HG03439 (cell line): ENCODE data around the gene PLP1.
"Not testable (repeated sequence)": the region's sequence is repeated elsewhere in the genome, so short reads cannot be mapped to it uniquely, and the experiment has no call there.

Experiments
- ATAC-seq: cut with Tn5 transposase; IDR thresholded peaks from one replicate; pipeline ENCODE4 v1.9.1; 2021; ENCODE audit warnings: mild to moderate bottlenecking, moderate library complexity; ENCODE audit not compliant: unreplicated experiment

PLP1 gene, protein sequence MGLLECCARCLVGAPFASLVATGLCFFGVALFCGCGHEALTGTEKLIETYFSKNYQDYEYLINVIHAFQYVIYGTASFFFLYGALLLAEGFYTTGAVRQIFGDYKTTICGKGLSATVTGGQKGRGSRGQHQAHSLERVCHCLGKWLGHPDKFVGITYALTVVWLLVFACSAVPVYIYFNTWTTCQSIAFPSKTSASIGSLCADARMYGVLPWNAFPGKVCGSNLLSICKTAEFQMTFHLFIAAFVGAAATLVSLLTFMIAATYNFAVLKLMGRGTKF

GRCh38 chrX:103776546-103776945, at the start of gene PLP1:
Gene PLP1, plus strand, starts transcription at chrX:103776840. Its CDS starts 156 bp downstream, at chrX:103776996.
- ATAC-seq = no peak

- no peak for ATAC-seq
Measured at GRCh38 chrX:103727115-103727514, 49.5 kb upstream of the PLP1 start.

- ATAC-seq = no peak
Measured at GRCh38 chrX:103729015-103729414, 47.6 kb upstream of the PLP1 start.

DNA sequence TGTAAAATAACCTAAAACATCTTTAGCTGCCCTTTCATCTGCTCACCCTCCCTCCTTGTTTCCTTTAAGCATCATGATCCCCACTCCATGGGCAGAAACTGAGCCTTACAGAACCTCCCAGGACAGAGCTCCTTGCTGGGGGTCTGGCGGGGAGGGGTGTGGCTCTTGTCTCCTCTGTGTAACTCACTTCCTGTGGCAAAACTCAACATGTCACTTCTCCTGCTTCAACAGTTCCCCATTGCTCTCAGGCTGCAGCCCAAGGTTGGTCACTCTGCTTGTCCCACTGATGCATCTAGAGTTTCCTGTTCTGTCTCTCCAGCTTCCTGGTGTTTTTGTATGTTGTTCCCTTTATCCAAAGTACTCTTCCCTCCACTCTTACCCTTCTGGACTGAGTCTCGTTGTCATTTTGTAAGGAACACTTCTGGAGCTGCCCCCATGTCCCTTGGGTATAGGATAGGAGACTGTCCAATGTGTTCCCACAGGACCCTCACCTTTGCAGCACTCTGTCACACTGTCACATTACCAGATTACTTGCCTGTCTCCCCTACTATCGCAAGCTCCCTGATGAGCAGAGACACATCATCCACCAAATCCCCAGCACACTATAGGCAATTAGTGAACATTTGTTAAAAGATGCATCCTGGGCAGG, 46.4 kb upstream of the PLP1 start:
- ATAC-seq = no peak

DNA sequence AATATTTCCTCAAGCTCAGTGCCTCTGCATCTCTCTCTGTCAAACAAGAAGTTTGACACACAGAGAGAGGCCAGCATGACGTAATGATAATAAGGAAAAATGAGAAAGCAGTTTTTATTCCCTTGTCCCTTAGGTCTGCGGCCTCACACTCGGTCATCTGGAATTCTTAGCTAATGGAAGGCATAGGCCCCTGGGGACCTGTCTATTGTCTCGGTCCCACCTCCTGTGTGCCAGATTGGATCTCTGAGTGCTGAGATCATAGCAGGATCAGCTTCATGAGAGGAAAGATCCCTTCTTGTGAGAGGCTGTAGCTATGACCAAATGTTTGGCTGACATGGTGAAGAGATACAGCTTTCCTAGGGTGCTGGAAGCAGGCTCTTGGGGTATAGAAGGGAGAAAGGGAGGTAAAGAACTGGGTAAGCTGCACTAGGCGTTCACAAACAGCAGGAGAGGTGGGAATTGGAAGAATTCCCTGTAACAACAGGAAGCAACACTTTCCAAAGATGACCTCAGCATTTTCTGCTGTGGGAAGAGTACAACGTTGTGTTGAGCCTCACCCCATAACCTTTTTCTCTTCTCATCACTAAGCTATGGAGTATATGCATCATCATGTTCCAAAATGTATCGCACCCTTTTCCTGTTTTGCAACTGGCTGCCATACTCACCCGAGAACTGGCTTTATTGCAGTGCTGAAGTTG, 45.7 kb upstream of the PLP1 start:
- no peak for ATAC-seq

DNA sequence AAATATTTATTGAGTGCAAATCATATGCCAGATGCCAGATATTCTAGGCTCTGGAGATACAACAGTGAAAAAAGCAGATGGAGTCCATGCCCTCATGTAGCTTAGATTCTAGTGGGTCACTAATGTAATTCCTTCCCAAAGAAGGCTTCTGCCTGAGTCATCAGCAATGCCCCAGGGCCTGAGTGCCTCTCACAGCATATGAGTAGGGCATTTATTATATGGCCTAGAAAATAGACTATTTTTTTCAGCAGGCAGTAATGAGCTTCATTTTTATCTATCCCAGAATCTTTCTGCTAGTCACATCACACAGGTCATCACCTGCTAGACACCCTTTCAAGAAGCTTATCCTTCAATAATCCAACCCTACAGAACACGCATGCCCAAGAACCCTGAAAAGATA, 43.6 kb upstream of the PLP1 start:
- ATAC-seq = no peak

GRCh38 chrX:103734125-103734760, 42.4 kb upstream of the PLP1 start:
- ATAC-seq = no peak

GRCh38 chrX:103737696-103738095, 38.9 kb upstream of the PLP1 start:
- no peak for ATAC-seq

DNA sequence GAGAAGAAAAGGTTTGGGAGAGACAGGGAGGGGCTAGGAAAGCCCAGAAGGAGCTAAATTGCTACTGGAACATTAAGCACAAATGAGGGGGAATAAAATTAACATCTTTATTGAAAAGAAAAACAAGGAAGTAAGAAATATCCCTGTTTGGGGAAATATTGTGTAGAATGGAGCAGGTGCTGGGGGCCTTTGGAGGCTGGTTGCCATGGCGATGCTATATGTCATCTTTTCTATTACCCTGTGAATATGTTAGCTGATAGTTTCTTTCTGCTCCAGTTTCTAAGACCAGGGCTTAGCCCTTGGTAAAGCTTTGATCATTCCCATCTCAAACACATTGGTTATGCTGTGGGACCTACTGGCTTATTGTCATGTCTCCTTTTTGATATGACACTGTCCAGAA, 37.2 kb upstream of the PLP1 start:
- no peak for ATAC-seq

DNA sequence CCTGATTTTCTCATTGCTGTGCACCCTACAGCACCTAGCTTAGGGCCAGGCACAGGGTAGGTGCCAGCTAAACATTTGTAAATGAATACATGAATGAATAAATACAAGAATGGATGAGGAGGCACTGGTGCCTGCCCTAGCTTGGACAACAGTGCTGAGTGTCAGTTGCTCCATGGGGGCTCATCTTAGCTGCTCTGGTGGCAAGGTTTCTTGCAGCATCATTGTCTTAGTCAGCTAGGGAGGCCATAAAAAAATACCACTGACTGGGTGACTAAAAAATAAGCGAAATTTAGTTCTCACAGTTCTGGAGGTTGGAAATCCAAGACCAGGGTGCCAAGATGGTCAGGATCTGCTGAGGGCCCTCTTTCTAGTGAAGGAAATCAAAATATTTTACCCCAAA, 34.8 kb upstream of the PLP1 start:
- no peak for ATAC-seq

- ATAC-seq = no peak
Measured at GRCh38 chrX:103742339-103742738, 34.3 kb upstream of the PLP1 start.

DNA sequence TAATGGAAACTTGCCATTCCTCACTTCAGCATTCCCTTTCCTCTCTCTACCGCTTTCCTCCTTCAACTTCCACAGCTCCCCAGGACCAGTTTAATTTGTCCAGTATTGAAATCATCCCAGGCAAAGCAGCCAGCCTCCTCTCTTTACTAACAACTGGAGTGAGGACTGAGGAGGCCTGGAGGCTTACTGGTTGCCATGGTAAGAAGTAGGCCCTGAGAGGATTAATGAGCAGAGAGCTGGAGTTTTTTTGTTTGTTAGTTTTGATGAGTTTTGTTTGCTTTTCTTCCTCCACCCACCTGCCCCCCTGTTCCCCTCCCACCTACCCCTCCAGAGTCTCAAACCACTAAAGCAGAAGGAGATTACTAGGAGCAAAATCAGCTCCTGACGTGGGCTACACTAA, 29.5 kb upstream of the PLP1 start:
- no peak for ATAC-seq

DNA sequence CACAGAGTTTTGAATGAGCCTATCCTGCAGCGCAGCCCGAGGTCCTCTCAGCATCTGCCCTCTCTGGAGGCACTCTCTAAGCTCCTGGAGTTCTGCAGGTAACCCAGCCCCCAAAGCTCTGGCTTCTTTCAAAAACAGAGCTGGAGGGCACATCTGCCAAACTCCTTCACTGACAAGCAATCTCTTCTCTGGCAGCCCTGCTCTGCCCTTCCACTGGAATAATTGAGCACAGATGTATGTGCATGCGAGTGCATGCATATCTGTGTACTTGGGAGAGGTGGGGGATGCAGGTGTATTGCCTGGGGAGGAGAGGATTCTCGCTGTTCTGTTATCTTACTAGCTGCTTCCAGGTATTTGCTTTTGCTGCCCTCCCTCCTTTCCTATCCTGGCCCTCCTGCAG, 22.2 kb upstream of the PLP1 start:
- no peak for ATAC-seq

- ATAC-seq = no peak
Measured at GRCh38 chrX:103756736-103757135, 19.9 kb upstream of the PLP1 start.

- no peak for ATAC-seq
Measured at GRCh38 chrX:103758555-103758954, 18.1 kb upstream of the PLP1 start.

DNA sequence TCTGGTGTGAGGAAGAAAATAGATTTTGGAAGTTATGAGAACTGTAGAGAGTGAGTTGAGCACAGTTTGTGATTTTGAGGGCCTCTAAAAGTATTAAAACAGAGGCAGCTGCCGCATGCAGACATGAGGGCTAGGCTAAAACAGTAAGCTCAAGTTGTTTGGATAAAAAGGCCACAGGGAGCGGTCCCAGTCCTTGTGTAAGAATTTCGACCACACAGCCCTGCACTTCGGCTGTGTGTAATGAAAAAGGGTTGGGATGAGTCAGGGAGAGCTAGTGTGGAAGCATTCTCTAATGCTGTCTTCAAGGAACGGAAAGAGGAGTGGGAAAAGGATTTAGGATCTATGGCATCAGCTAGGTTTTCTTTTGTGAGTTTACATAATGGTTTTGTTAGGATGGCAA, 13.1 kb upstream of the PLP1 start:
- ATAC-seq = not testable (repeated sequence)

DNA sequence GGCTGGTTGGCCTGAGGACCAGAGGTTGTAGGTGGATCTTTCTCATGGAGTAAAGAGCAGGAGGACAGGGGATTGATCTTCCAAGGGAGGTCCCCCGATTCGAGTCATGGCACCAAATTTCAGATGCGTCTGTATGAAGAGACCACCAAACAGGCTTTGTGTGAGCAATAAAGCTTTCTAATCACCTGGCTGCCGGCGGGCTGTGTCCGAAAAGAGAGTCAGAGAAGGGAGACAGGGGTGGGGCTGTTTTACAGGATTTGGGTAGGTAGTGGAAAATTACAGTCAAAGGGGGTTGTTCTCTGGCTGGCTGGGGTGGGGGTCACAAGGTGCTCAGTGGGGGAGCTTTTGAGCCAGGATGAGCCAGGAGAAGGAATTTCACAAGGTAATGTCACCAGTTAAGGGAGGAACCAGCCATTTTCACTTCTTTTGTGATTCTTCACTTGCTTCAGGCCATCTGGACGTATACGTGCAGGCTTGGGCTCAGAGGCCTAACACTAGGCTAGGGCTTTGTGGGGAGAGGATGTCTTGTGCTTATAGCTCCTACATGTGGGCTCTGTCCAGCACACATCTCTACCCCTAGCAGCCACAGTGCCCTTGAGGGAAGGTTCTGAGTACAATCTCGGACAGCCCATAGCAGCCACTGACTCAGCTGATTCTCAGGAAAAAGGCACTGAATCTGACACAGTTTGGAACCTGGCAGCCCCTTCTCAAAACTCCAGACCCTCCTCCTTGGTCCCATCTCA, 9.7 kb upstream of the PLP1 start:
- ATAC-seq = not testable (repeated sequence)

DNA sequence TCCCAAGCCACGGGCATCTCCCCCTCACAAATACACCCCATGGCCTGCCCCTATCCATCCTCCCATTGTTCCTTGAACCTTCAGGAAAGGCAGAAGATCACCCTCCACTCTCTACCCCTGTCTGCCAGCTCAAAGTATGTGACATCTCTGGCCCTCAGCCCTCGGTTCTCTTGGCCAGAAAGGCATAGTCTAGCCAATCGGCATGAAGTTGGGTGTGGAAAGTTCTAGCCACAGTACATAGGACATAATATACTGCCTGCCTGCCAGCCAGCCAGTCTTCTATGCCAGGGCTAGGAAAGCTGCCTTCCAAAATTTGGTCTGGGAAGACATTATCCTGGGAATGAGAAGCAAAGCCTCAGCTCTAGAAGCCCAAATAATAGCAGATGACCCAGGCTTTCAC, 3.2 kb upstream of the PLP1 start:
- no peak for ATAC-seq

- ATAC-seq = no peak
Measured at GRCh38 chrX:103774070-103774642, 2.5 kb upstream of the PLP1 start.

DNA sequence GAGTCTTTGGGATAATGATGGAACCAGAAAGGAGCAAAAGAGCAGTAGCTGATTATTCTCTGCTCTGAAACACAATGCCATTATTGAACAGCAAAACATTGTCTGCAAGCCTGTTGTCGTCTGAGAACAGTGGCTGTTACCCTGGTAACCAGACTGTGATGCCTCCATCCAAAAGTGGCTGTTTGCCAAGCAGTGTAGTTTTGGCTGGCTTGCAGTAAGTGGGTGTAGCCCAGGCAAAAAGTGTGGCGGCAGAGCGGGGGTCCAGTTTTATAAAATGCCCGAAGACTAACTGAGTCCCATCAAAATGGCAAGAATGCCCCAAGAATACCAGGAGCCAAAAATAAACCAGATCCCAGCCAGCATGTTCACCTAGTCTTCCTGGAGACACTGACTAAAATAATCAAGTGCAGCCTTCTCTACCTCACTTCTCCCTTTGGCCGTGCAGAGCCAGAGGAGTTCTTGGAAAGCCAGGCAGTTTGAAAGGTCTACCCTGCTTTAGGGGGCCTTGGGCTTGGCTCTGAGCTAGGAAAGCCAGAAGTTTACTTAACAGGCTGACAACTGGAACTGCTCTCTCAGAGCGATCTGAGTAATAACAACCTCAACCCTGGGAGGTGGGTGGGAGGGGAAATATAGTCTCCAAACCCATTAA, 2.6 kb downstream of the PLP1 start:
- no peak for ATAC-seq
